GM12878 (cell line): ENCODE data around the gene CCDC51. TPM values are rescaled to one million over a fixed set of nuclear protein-coding genes. Genes with fewer than 3 reads are reported as not detected.

ENCODE experiments used
- ATAC-seq: fragments of 200-7000 bp; cut with Tn5 transposase; 3 replicates; pipeline ENCODE4 v1.9.1; 2020; ENCODE audit warnings: mild to moderate bottlenecking, moderate library complexity
- BruUV-seq: library from RNA; stranded (reverse); fragments of 400-500 nt; replicated peaks from 2 replicates; lab custom pipeline; 2021; lab: Mats Ljungman, UMichigan
- CTCF ChIA-PET: fragments of 300-600 bp; sonication (Branson Sonifier 250); formaldehyde crosslinking; extraction: SDS; loops from one replicate; lab custom pipeline; 2021; ENCODE audit warnings: inconsistent platforms; lab: Yijun Ruan, JAX
- POLR2A ChIA-PET: fragments of 350-600 bp; formaldehyde crosslinking; extraction: SDS; loops from one replicate; lab custom pipeline; 2021; ENCODE audit warnings: inconsistent platforms; lab: Charles Lee
- RAD21 ChIA-PET: fragments of 300-600 bp; sonication (Branson Sonifier 250); formaldehyde crosslinking; loops from one replicate; lab custom pipeline; 2023; ENCODE audit warnings: antibody characterized with exemption; ENCODE audit not compliant: unreplicated experiment; lab: Charles Lee
- SMC1A ChIA-PET: fragments of 300-600 bp; sonication (Branson Sonifier 250); formaldehyde crosslinking; loops from one replicate; lab custom pipeline; 2023; ENCODE audit not compliant: unreplicated experiment, uncharacterized antibody; lab: Charles Lee
- DNase-seq: peaks from one replicate; pipeline ENCODE4 v3.0.0-alpha.2; 2011; ENCODE audit warnings: low read depth, low spot score
- FAIRE-seq: peaks from 3 replicates; lab custom pipeline; 2011; peaks lifted over from hg19 to GRCh38; lab: Jason Lieb, UNC
- H2AFZ ChIP-seq: 2 replicates; pipeline ENCODE4 v1.6.0; 2011; ENCODE audit warnings: low read depth, low read length, control low read depth; ENCODE audit not compliant: control insufficient read depth
- H3K27ac ChIP-seq: 2 replicates; pipeline ENCODE4 v1.5.1; 2011; ENCODE audit warnings: control low read depth; ENCODE audit not compliant: control insufficient read depth, insufficient read depth
- H3K27me3 ChIP-seq, 2 experiments: replicated peaks in 1 of 2; 2 replicates each; pipeline versions ENCODE4 v1.6.0 to v1.6.1; 2011; ENCODE audit warnings: low read length in 1 of 2; ENCODE audit not compliant: control insufficient read depth in 2 of 2, insufficient read depth in 2 of 2
- H3K36me3 ChIP-seq, 2 experiments: 2 replicates each; pipeline ENCODE4 v1.5.1; 2011; ENCODE audit warnings: low read length in 1 of 2; ENCODE audit not compliant: control insufficient read depth in 2 of 2, insufficient read depth in 2 of 2
- H3K4me1 ChIP-seq: 2 replicates; pipeline ENCODE4 v1.6.1; 2011; ENCODE audit warnings: mild to moderate bottlenecking, low read length, moderate library complexity, mixed read lengths; ENCODE audit not compliant: control insufficient read depth, insufficient read depth
- H3K4me2 ChIP-seq: 2 replicates; pipeline ENCODE4 v1.6.0; 2011; ENCODE audit warnings: control low read depth; ENCODE audit not compliant: control insufficient read depth, insufficient read depth
- H3K4me3 ChIP-seq: fragments of 200-600 bp; sonication (generic); 2 replicates; pipeline ENCODE4 v1.5.1; 2016
- H3K79me2 ChIP-seq: 2 replicates; pipeline ENCODE4 v1.6.0; 2011; ENCODE audit warnings: low read length; ENCODE audit not compliant: control insufficient read depth, insufficient read depth
- H3K9ac ChIP-seq: 2 replicates; pipeline ENCODE4 v1.8.0; 2011; ENCODE audit warnings: low read length, control low read depth, mixed read lengths; ENCODE audit not compliant: control insufficient read depth, insufficient read depth
- H3K9me3 ChIP-seq: replicated peaks from 3 replicates; pipeline ENCODE4 v1.5.1; 2011; ENCODE audit warnings: mild to moderate bottlenecking, low read length; ENCODE audit not compliant: control insufficient read depth, insufficient read depth
- H4K20me1 ChIP-seq: 2 replicates; pipeline ENCODE4 v1.6.0; 2011; ENCODE audit not compliant: control insufficient read depth, insufficient read depth
- BMI1 ChIP-seq: fragments of 450-650 bp; IDR thresholded peaks from 2 replicates; pipeline ENCODE4 v1.6.1; 2016; ENCODE audit warnings: mild to moderate bottlenecking, moderate library complexity, borderline replicate concordance
- CUX1 ChIP-seq: IDR thresholded peaks from 2 replicates; pipeline ENCODE4 v1.6.1; 2012; ENCODE audit warnings: improper control_type of control experiment, low read depth, low read length; ENCODE audit not compliant: insufficient replicate concordance
- ESRRA ChIP-seq: IDR thresholded peaks from 2 replicates; pipeline ENCODE4 v1.6.1; 2012; ENCODE audit warnings: mild to moderate bottlenecking, low read length, improper control_type of control experiment
- IKZF2 ChIP-seq, 2 experiments: fragments of 450-650 bp; IDR thresholded peaks; 2 replicates each; pipeline ENCODE4 v1.6.1; 2017; ENCODE audit warnings: mild to moderate bottlenecking in 2 of 2, moderate library complexity in 2 of 2
- JUND ChIP-seq: IDR thresholded peaks from 2 replicates; pipeline ENCODE4 v1.6.1; 2012; ENCODE audit warnings: low read depth, mild to moderate bottlenecking, low read length, improper control_type of control experiment, moderate library complexity
- PRDM15 ChIP-seq: fragments of 450-650 bp; formaldehyde crosslinking; IDR thresholded peaks from 2 replicates; pipeline ENCODE4 v1.4.0; 2020; ENCODE audit warnings: mild to moderate bottlenecking, moderate library complexity
- SUPT20H ChIP-seq: IDR thresholded peaks from 2 replicates; pipeline ENCODE4 v1.6.1; 2011; ENCODE audit warnings: low read depth, mild to moderate bottlenecking, low read length, moderate library complexity, borderline replicate concordance; ENCODE audit not compliant: control insufficient read depth
- ZNF207 ChIP-seq: fragments of 450-650 bp; IDR thresholded peaks from 2 replicates; pipeline ENCODE4 v1.6.1; 2014; ENCODE audit warnings: antibody characterized with exemption, mild to moderate bottlenecking, borderline replicate concordance
- ZNF592 ChIP-seq: fragments of 450-650 bp; IDR thresholded peaks from 2 replicates; pipeline ENCODE4 v1.6.1; 2017; ENCODE audit warnings: mild to moderate bottlenecking, moderate library complexity
- WGBS: methylation state at CpG from one replicate; pipeline ENCODE4 v1.1.6; 2016; ENCODE audit warnings: low lambda C conversion rate; ENCODE audit not compliant: insufficient replicate concordance, insufficient coverage; ENCODE audit errors: missing lambda C conversion rate; 5-methylcytosine and 5-hydroxymethylcytosine counted together
- in situ Hi-C: fragments of 300-500 bp; cut with MboI; formaldehyde crosslinking; loops from 9 replicates; pipeline ENCODE4 v1.14.3; 2018; ENCODE audit warnings: mixed read lengths
- intact Hi-C: fragments of 100-400 bp; cut with micrococcal nuclease; formaldehyde crosslinking; loops from one replicate; pipeline ENCODE4 v1.14.2; 2022; ENCODE audit not compliant: unreplicated experiment
- polyA plus RNA-seq, 11 experiments: library from polyadenylated mRNA; depleted of rRNA in 4 of 11; unstranded in 6 of 11; stranded (reverse) in 5 of 11; fragments of >200 nt; fragmentation: Nextera tagmentation in 4 of 11; fragmentation: Illumina TruSeq in 1 of 11; extraction: Ambion mirVana in 4 of 11; extraction: Trizol in 1 of 11; gene quantifications; 1 replicate in 1 of 11; 2 replicates in 10 of 11; pipeline versions ENCODE4 v1.2.1 to v1.2.3, GENCODE V29; 2011 to 2016; ENCODE audit warnings: inconsistent platforms in 2 of 11, missing spikeins in 2 of 11, low read depth in 1 of 11
- total RNA-seq, 4 experiments: library from RNA; depleted of rRNA in 3 of 4; stranded (reverse); fragments of >200 nt in 3 of 4; fragmentation: Illumina TruSeq in 1 of 4; extraction: Trizol in 1 of 4; gene quantifications; 2 replicates each; pipeline versions ENCODE4 v1.2.1 to v1.2.3, GENCODE V29; 2013 to 2021

CCDC51 gene
- total and polyA plus RNA-seq, 10 of the 15 experiments (the other 5 are each of a cell fraction or from before 2014, with no cell fraction given), result 10.6 to 54.9 (median 28.5) TPM

GRCh38 chr3:48425281-48425812 is 14.6 kb downstream of the CCDC51 start:
- no peak for ATAC-seq
- Histone ChIP-seq H3K9ac (no peak overlapping the region), H3K36me3 (no peaks in the 10 kb centered on the region), H3K4me1 (peaks cover 16% of the 10 kb centered on the region), H3K79me2 (no peaks in the 10 kb centered on the region), H4K20me1 (no peaks in the 10 kb centered on the region), H3K9me3 (no peaks in the 10 kb centered on the region), H3K4me2 (no peak overlapping the region), H3K4me3 (no peak overlapping the region), H3K27ac (no peak overlapping the region), H3K27me3 (no peaks in the 10 kb centered on the region), H2AFZ (no peak overlapping the region)
- BruUV-seq, result no TSS peak
- no peak for DNase-seq
- ChIA-PET RAD21 (interaction anchor here (1.2 to 3.9 kb wide), 2 partner anchors 11 to 24 kb away, joined by 7 to 16 read pairs; no protein-coding TSS in a partner anchor), SMC1A (no interaction called here), POLR2A (no interaction called here), CTCF (interaction anchor here (2.9 kb wide), 1 partner anchor 11 kb away, joined by 25 read pairs; no protein-coding TSS in a partner anchor)
- no peak for FAIRE-seq
- intact Hi-C loops, result no loop called here
- 60% methylated on average over 13 of the region's 13 CpGs for WGBS
- in situ Hi-C loops, result no loop called here
- TF ChIP-seq IKZF2 (IDR thresholded peaks at IDR 0.05), result no peak
- TF ChIP-seq SUPT20H, result no peak
- no peak for TF ChIP-seq BMI1
- TF ChIP-seq ZNF592, result no peak
- no peak for TF ChIP-seq ZNF207
- no peak for TF ChIP-seq PRDM15 (CRISPR knock-in tag)
- TF ChIP-seq CUX1, result no peak
- TF ChIP-seq JUND, result no peak
- TF ChIP-seq ESRRA, result no peak
